Endothelial cell (in vitro differentiated cells): ENCODE results near the gene GPR171. TPM values are rescaled to one million over a fixed set of nuclear protein-coding genes. Genes with fewer than 3 reads are reported as not detected.

ENCODE experiments used
- DNase-seq: peaks from one replicate; pipeline ENCODE4 v3.0.0; 2021; ENCODE audit warnings: low spot score
- H3K27ac Mint-ChIP-seq: one replicate; pipeline ENCODE4 v1.8.0; 2021; ENCODE audit warnings: mixed read lengths, inconsistent platforms; ENCODE audit not compliant: unreplicated experiment
- H3K27me3 Mint-ChIP-seq: one replicate; pipeline ENCODE4 v1.8.0; 2021; ENCODE audit warnings: mild to moderate bottlenecking, moderate library complexity, mixed read lengths, inconsistent platforms; ENCODE audit not compliant: unreplicated experiment
- H3K36me3 Mint-ChIP-seq: one replicate; pipeline ENCODE4 v1.8.0; 2021; ENCODE audit warnings: mild to moderate bottlenecking, low read depth, mixed read lengths, inconsistent platforms; ENCODE audit not compliant: unreplicated experiment
- H3K4me1 Mint-ChIP-seq: one replicate; pipeline ENCODE4 v1.8.0; 2021; ENCODE audit warnings: mild to moderate bottlenecking, mixed read lengths, inconsistent platforms; ENCODE audit not compliant: unreplicated experiment
- H3K4me3 Mint-ChIP-seq: one replicate; pipeline ENCODE4 v1.8.0; 2021; ENCODE audit warnings: mild to moderate bottlenecking, mixed read lengths, inconsistent platforms; ENCODE audit not compliant: unreplicated experiment
- H3K9me3 Mint-ChIP-seq: one replicate; pipeline ENCODE4 v1.8.0; 2021; ENCODE audit warnings: mixed read lengths, inconsistent platforms; ENCODE audit not compliant: unreplicated experiment
- total RNA-seq: library from RNA; stranded (reverse); fragmentation: NEBNext Ultra II Directional; extraction: Animal tissue kit (Norgen Biotek cat#: 25700); gene quantifications from one replicate; pipeline ENCODE4 v1.2.1, GENCODE V29; 2021; ENCODE audit not compliant: unreplicated experiment
- TF ChIP-seq, protein P1 (sequence below): fragments of 200-600 bp; sonication (generic); IDR thresholded peaks from one replicate; pipeline ENCODE4 v1.5.0; 2021; ENCODE audit warnings: antibody characterized with exemption; ENCODE audit not compliant: unreplicated experiment

The GPR171 gene
- total RNA-seq, 1 donor from 2014 or later: not detected

- Mint-ChIP-seq H3K4me3 (no peak overlapping the region), H3K36me3 (no peaks in the 10 kb centered on the region), H3K27ac (no peak overlapping the region), H3K9me3 (no peaks in the 10 kb centered on the region), H3K27me3 (no peaks in the 10 kb centered on the region), H3K4me1 (no peaks in the 10 kb centered on the region)
- no peak for DNase-seq
- TF ChIP-seq, protein P1, sequence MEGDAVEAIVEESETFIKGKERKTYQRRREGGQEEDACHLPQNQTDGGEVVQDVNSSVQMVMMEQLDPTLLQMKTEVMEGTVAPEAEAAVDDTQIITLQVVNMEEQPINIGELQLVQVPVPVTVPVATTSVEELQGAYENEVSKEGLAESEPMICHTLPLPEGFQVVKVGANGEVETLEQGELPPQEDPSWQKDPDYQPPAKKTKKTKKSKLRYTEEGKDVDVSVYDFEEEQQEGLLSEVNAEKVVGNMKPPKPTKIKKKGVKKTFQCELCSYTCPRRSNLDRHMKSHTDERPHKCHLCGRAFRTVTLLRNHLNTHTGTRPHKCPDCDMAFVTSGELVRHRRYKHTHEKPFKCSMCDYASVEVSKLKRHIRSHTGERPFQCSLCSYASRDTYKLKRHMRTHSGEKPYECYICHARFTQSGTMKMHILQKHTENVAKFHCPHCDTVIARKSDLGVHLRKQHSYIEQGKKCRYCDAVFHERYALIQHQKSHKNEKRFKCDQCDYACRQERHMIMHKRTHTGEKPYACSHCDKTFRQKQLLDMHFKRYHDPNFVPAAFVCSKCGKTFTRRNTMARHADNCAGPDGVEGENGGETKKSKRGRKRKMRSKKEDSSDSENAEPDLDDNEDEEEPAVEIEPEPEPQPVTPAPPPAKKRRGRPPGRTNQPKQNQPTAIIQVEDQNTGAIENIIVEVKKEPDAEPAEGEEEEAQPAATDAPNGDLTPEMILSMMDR: no peak
Observed at GRCh38 chr3:151196434-151196833, 6.6 kb downstream of the GPR171 start.

- no peak overlapping the region for H3K4me3 Mint-ChIP-seq
- no peaks in the 10 kb centered on the region for H3K9me3 Mint-ChIP-seq
- no peaks in the 10 kb centered on the region for H3K36me3 Mint-ChIP-seq
- TF ChIP-seq, protein P1: no peak
- H3K4me1 Mint-ChIP-seq: no peaks in the 10 kb centered on the region
- H3K27ac Mint-ChIP-seq: no peak overlapping the region
- H3K27me3 Mint-ChIP-seq: no peaks in the 10 kb centered on the region
- DNase-seq: no peak
Observed at GRCh38 chr3:151195826-151196225, 7.2 kb downstream of the GPR171 start.

- Mint-ChIP-seq H3K4me3 (no peak overlapping the region), H3K27me3 (no peaks in the 10 kb centered on the region), H3K36me3 (no peaks in the 10 kb centered on the region), H3K27ac (no peak overlapping the region), H3K4me1 (no peaks in the 10 kb centered on the region), H3K9me3 (no peaks in the 10 kb centered on the region)
- DNase-seq: no peak
- TF ChIP-seq, protein P1: no peak
Observed at GRCh38 chr3:151192545-151192944, 10.5 kb downstream of the GPR171 start.

DNA sequence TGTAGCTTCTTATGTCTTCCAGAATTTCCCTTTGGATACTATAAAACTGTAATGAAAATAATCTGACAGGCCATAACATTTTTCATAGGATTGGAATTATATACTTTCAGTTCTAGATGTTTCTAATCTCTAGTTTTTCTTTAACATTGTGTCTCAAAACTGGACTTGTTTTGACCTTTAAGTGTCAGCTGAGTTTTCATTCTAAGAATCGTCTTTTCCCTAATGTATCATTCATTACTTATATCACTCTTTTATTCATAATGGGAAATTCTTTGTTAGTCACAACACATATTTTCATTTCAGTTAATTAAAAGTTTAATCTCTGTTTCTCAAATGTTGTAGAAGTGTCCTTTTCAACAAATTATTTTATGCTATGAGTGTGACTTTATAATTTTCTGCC is 11.9 kb downstream of the GPR171 start:
- Mint-ChIP-seq H3K27me3 (no peaks in the 10 kb centered on the region), H3K4me1 (no peaks in the 10 kb centered on the region), H3K4me3 (no peak overlapping the region), H3K9me3 (no peaks in the 10 kb centered on the region), H3K27ac (no peak overlapping the region), H3K36me3 (no peaks in the 10 kb centered on the region)
- TF ChIP-seq, protein P1: no peak
- no peak for DNase-seq

DNA sequence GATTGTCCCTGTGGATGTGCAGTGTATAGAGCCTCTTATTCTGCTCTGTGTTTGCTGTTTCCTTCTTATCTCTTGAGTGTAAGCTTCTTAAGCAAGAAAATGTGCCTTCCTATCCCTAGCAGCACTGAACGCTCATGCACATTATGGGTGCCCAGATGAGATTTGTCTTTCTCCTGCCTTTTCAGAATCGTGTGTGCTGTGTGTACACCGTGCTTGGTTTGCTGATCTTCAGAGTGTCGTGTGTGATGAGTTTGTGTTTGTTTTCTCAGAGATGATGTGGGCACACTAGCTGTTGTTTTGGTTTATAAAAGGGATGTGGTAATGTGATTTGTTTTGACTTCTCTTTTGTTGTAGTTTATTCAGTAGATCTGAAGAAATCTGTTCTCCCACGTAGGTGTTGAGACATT is 19.7 kb downstream of the GPR171 start:
- DNase-seq: no peak
- H3K27me3 Mint-ChIP-seq: no peaks in the 10 kb centered on the region
- H3K4me3 Mint-ChIP-seq: no peak overlapping the region
- H3K9me3 Mint-ChIP-seq: no peaks in the 10 kb centered on the region
- peaks cover 18% of the 10 kb centered on the region for H3K4me1 Mint-ChIP-seq
- no peak overlapping the region for H3K27ac Mint-ChIP-seq
- H3K36me3 Mint-ChIP-seq: no peaks in the 10 kb centered on the region
- TF ChIP-seq, protein P1: no peak
